CD4-positive, alpha-beta T cell treated with Interleukin-6 for 4 hours (primary cell): Measurements from ENCODE around the gene LRRC9.
"Not testable (repeated sequence)": the region's sequence is repeated elsewhere in the genome, so short reads cannot be mapped to it uniquely, and the experiment has no call there.

ENCODE experiments used
- DNase-seq: peaks from one replicate; pipeline ENCODE4 v3.0.0-alpha.2; 2020; ENCODE audit warnings: mixed read lengths

The LRRC9 gene

GRCh38 chr14:59919570-59920377, at the start of gene LRRC9:
Gene LRRC9, plus strand, starts transcription at chr14:59920144.
- DNase-seq: peak; percentile 44

GRCh38 chr14:59870277-59871165, 49.4 kb upstream of the LRRC9 start, which contains the start of gene RTN1:
Gene RTN1, minus strand, starts transcription at chr14:59870776. Its CDS starts 146 bp downstream, at chr14:59870630.
- DNase-seq: no peak

GRCh38 chr14:59871166-59871495, 48.8 kb upstream of the LRRC9 start:
- no peak for DNase-seq

- DNase-seq: no peak
Measured at GRCh38 chr14:59882957-59883356, 37.0 kb upstream of the LRRC9 start.

- DNase-seq: no peak
Measured at GRCh38 chr14:59890676-59891075, 29.3 kb upstream of the LRRC9 start.

GRCh38 chr14:59895721-59896120, 24.2 kb upstream of the LRRC9 start:
- DNase-seq: no peak

- DNase-seq: no peak
Measured at GRCh38 chr14:59897757-59898383, 22.1 kb upstream of the LRRC9 start.

- DNase-seq: no peak
Measured at GRCh38 chr14:59900556-59900955, 19.4 kb upstream of the LRRC9 start.

GRCh38 chr14:59904184-59904583, 15.8 kb upstream of the LRRC9 start:
- no peak for DNase-seq

- DNase-seq: no peak
Measured at GRCh38 chr14:59905188-59905587, 14.8 kb upstream of the LRRC9 start.

- no peak for DNase-seq
Measured at GRCh38 chr14:59912443-59912842, 7.5 kb upstream of the LRRC9 start.

- no peak for DNase-seq
Measured at GRCh38 chr14:59913187-59913586, 6.8 kb upstream of the LRRC9 start.

GRCh38 chr14:59918824-59919569, 947 bp upstream of the LRRC9 start:
- DNase-seq: no peak

- no peak for DNase-seq
Measured at GRCh38 chr14:59920378-59920683, 387 bp downstream of the LRRC9 start.

GRCh38 chr14:59925797-59926196, 5.9 kb downstream of the LRRC9 start:
- no peak for DNase-seq

- no peak for DNase-seq
Measured at GRCh38 chr14:59926534-59926933, 6.6 kb downstream of the LRRC9 start.

- DNase-seq: no peak
Measured at GRCh38 chr14:59931237-59931636, 11.3 kb downstream of the LRRC9 start.

- no peak for DNase-seq
Measured at GRCh38 chr14:59936145-59936544, 16.2 kb downstream of the LRRC9 start.

- no peak for DNase-seq
Measured at GRCh38 chr14:59939828-59940227, 19.9 kb downstream of the LRRC9 start.

- not testable (repeated sequence) for DNase-seq
Measured at GRCh38 chr14:59942296-59942862, 22.4 kb downstream of the LRRC9 start.

GRCh38 chr14:59944909-59945308, 25.0 kb downstream of the LRRC9 start:
- DNase-seq: no peak

- not testable (repeated sequence) for DNase-seq
Measured at GRCh38 chr14:59952141-59952540, 32.2 kb downstream of the LRRC9 start.

GRCh38 chr14:59957890-59958289, 37.9 kb downstream of the LRRC9 start:
- not testable (repeated sequence) for DNase-seq
